Gastroesophageal sphincter (tissue), 4 donors: Measurements from ENCODE around the gene MXD4. TPM values are rescaled to one million over a fixed set of nuclear protein-coding genes. Genes with fewer than 3 reads are reported as not detected.

Experiments used
- small RNA-seq, 4 donors: library from RNA; depleted of rRNA; stranded (forward); fragments of <200 nt; gene quantifications; one replicate each; pipeline ENCODE3, GENCODE V24; 2016
- total RNA-seq, 4 donors: library from RNA; depleted of rRNA; stranded (reverse); fragments of >200 nt; gene quantifications; one replicate each; pipeline ENCODE4 v1.1.0, GENCODE V29; 2016

The MXD4 gene
- total RNA-seq, 4 donors from 2014 or later: 36.1 to 76.2 (median 55.6) TPM

Small RNAs within 50 kb of the gene (small RNA-seq; reads per million reads assigned to genes)
- gene COX6B1P5: 0 reads per million in 4 donors

Other genes starting within 250 kb of the MXD4 start
- under 1 TPM in 3 of 4 donors, not detected in 1; 0.15 to 0.40 (median 0.35) TPM for gene NAT8L, start 202.8 kb downstream of the MXD4 start, total RNA-seq
- 10 to 100 TPM in 3 of 4 donors, 1 to 10 TPM in 1; 10.0 to 16.3 (median 12.7) TPM for gene HAUS3, start 20.0 kb downstream of the MXD4 start, total RNA-seq
- gene POLN, start 20.0 kb downstream of the MXD4 start, total RNA-seq: 1 to 10 TPM; 1.5 to 4.6 (median 2.6) TPM
- 10 to 100 TPM in 2 of 4 donors, 1 to 10 TPM in 2; 4.4 to 12.0 (median 8.2) TPM for gene ZFYVE28, start 156.5 kb upstream of the MXD4 start, total RNA-seq
- gene CFAP99, start 156.8 kb upstream of the MXD4 start, total RNA-seq: not detected
- gene RNF4, start 207.0 kb upstream of the MXD4 start, total RNA-seq: 10 to 100 TPM; 30.2 to 64.3 (median 43.1) TPM